Transverse colon (tissue), 3 donors: ENCODE data around the gene GPSM1.

Source experiments
- CTCF ChIP-seq, 5 experiments: fragments of 200-600 bp in 3 of 5; fragments of 450-650 bp in 2 of 5; sonication (generic) in 3 of 5; IDR thresholded peaks; 1 replicate in 2 of 5; 2 replicates in 3 of 5; pipeline ENCODE4 v1.5.1; 2016 to 2017; ENCODE audit warnings: antibody characterized with exemption in 5 of 5, inconsistent platforms in 3 of 5, mild to moderate bottlenecking in 2 of 5, moderate library complexity in 1 of 5
- POLR2A ChIP-seq: fragments of 450-650 bp; IDR thresholded peaks from one replicate; pipeline ENCODE4 v1.6.1; 2016; ENCODE audit warnings: antibody characterized with exemption, mild to moderate bottlenecking, moderate library complexity

- no peak for TF ChIP-seq CTCF (IDR thresholded peaks at IDR 0.05)
- no peak for TF ChIP-seq POLR2A
These were observed 37.5 kb upstream of the GPSM1 start for GRCh38 chr9:136289651-136290507.
